WTC11 (cell line): ENCODE measurements around the gene MCAT. TPM values are rescaled to one million over a fixed set of nuclear protein-coding genes. Genes with fewer than 3 reads are reported as not detected.

Experiments
- ATAC-seq: fragments of 200-7000 bp; cut with Tn5 transposase; 2 replicates; pipeline ENCODE4 v1.10.0; 2021; ENCODE audit warnings: mild to moderate bottlenecking, moderate library complexity
- CTCF ChIA-PET: fragments of 300-600 bp; sonication (Branson Sonifier 250); formaldehyde crosslinking; loops from one replicate; lab custom pipeline; 2021; ENCODE audit warnings: antibody characterized with exemption; lab: Charles Lee
- POLR2A ChIA-PET: fragments of 350-600 bp; sonication (Branson Sonifier 250); formaldehyde crosslinking; loops from one replicate; lab custom pipeline; 2021; ENCODE audit warnings: antibody characterized with exemption; lab: Charles Lee
- DNase-seq: peaks from one replicate; pipeline ENCODE4 v3.0.0; 2021; ENCODE audit warnings: low spot score
- H3K27ac Mint-ChIP-seq: 2 replicates; pipeline ENCODE4 v1.8.0; 2021; ENCODE audit warnings: mixed read lengths
- H3K27me3 Mint-ChIP-seq: 2 replicates; pipeline ENCODE4 v1.8.0; 2021; ENCODE audit warnings: low read depth, mild to moderate bottlenecking, moderate library complexity, mixed read lengths
- H3K36me3 Mint-ChIP-seq: 2 replicates; pipeline ENCODE4 v1.8.0; 2021; ENCODE audit warnings: mixed read lengths
- H3K4me1 Mint-ChIP-seq: 2 replicates; pipeline ENCODE4 v1.8.0; 2022; ENCODE audit warnings: mixed read lengths
- H3K4me3 Mint-ChIP-seq: 2 replicates; pipeline ENCODE4 v1.8.0; 2021; ENCODE audit warnings: mild to moderate bottlenecking, moderate library complexity, mixed read lengths
- H3K9me3 Mint-ChIP-seq: 2 replicates; pipeline ENCODE4 v1.8.0; 2021; ENCODE audit warnings: mixed read lengths
- AFF4 ChIP-seq: sonication (generic); formaldehyde crosslinking; IDR thresholded peaks from 2 replicates; pipeline ENCODE4 v1.8.1; 2023; ENCODE audit warnings: mild to moderate bottlenecking, missing genetic modification reagents, borderline replicate concordance
- ATF1 ChIP-seq: sonication (generic); formaldehyde crosslinking; IDR thresholded peaks from 2 replicates; pipeline ENCODE4 v1.8.1; 2023; ENCODE audit warnings: mild to moderate bottlenecking, moderate library complexity, missing genetic modification reagents
- ATF2 ChIP-seq: sonication (generic); formaldehyde crosslinking; IDR thresholded peaks from 2 replicates; pipeline ENCODE4 v1.8.1; 2022; ENCODE audit warnings: low read depth, missing genetic modification reagents, borderline replicate concordance
- E2F4 ChIP-seq: sonication (generic); formaldehyde crosslinking; IDR thresholded peaks from 2 replicates; pipeline ENCODE4 v1.8.1; 2022; ENCODE audit warnings: low read depth, mild to moderate bottlenecking, moderate library complexity, missing genetic modification reagents, borderline replicate concordance
- FOXJ3 ChIP-seq: sonication (generic); formaldehyde crosslinking; IDR thresholded peaks from 2 replicates; pipeline ENCODE4 v1.9.0; 2021; ENCODE audit warnings: missing genetic modification reagents, mild to moderate bottlenecking, borderline replicate concordance
- GRHL2 ChIP-seq: fragments of 250-450 bp; sonication (Bioruptor Pico); IDR thresholded peaks from 2 replicates; pipeline ENCODE4 v1.8.0; 2022; ENCODE audit warnings: mild to moderate bottlenecking, moderate library complexity; ENCODE audit not compliant: insufficient replicate concordance, severe bottlenecking
- HMGXB4 ChIP-seq: sonication (generic); formaldehyde crosslinking; IDR thresholded peaks from 2 replicates; pipeline ENCODE4 v1.8.1; 2023; ENCODE audit warnings: mild to moderate bottlenecking, moderate library complexity, missing genetic modification reagents
- IRF2 ChIP-seq: sonication (generic); formaldehyde crosslinking; IDR thresholded peaks from 2 replicates; pipeline ENCODE4 v1.8.0; 2022; ENCODE audit warnings: low read depth, missing genetic modification reagents, borderline replicate concordance
- JUN ChIP-seq: sonication (generic); formaldehyde crosslinking; IDR thresholded peaks from 2 replicates; pipeline ENCODE4 v1.8.0; 2023; ENCODE audit warnings: mild to moderate bottlenecking, missing genetic modification reagents
- MAX ChIP-seq: sonication (generic); formaldehyde crosslinking; IDR thresholded peaks from 2 replicates; pipeline ENCODE4 v1.8.0; 2022; ENCODE audit warnings: mild to moderate bottlenecking, missing genetic modification reagents
- MYBL2 ChIP-seq: sonication (generic); formaldehyde crosslinking; IDR thresholded peaks from 2 replicates; pipeline ENCODE4 v1.8.1; 2023; ENCODE audit warnings: mild to moderate bottlenecking, moderate library complexity, missing genetic modification reagents
- PREB ChIP-seq: sonication (generic); formaldehyde crosslinking; IDR thresholded peaks from 2 replicates; pipeline ENCODE4 v1.8.1; 2022; ENCODE audit warnings: mild to moderate bottlenecking, missing genetic modification reagents, moderate library complexity, borderline replicate concordance
- SOX15 ChIP-seq: fragments of 250-450 bp; sonication (Bioruptor Pico); IDR thresholded peaks from 2 replicates; pipeline ENCODE4 v1.9.0; 2021; ENCODE audit warnings: mild to moderate bottlenecking
- ZNF219 ChIP-seq: sonication (generic); formaldehyde crosslinking; IDR thresholded peaks from 2 replicates; pipeline ENCODE4 v1.8.0; 2023; ENCODE audit warnings: missing genetic modification reagents, mild to moderate bottlenecking, borderline replicate concordance
- ZNF416 ChIP-seq: fragments of 250-450 bp; sonication (Bioruptor Pico); IDR thresholded peaks from 2 replicates; pipeline ENCODE4 v1.9.0; 2021; ENCODE audit warnings: mild to moderate bottlenecking, inconsistent platforms
- ZNF671 ChIP-seq: fragments of 250-450 bp; sonication (Bioruptor Pico); IDR thresholded peaks from 2 replicates; pipeline ENCODE4 v1.8.0; 2021; ENCODE audit warnings: mild to moderate bottlenecking
- total RNA-seq: library from RNA; stranded (reverse); gene quantifications from 3 replicates; pipeline ENCODE4 v1.2.3, GENCODE V29; 2021

MCAT gene
- total RNA-seq, 1 experiment from 2014 or later = 18.5 TPM

GRCh38 chr22:43179911-43180195 lies 36.7 kb upstream of the MCAT start:
- Mint-ChIP-seq H3K9me3 (no peaks in the 10 kb centered on the region), H3K36me3 (peaks cover 47% of the 10 kb centered on the region), H3K27me3 (no peaks in the 10 kb centered on the region), H3K27ac (no peak overlapping the region), H3K4me3 (no peak overlapping the region), H3K4me1 (peaks cover 10% of the 10 kb centered on the region)
- DNase-seq = no peak
- ChIA-PET POLR2A (no interaction called here), CTCF (no interaction called here)
- ATAC-seq = no peak
- no peak for TF ChIP-seq ZNF671 (CRISPR knock-in tag)
- no peak for TF ChIP-seq MYBL2 (CRISPR knock-in tag)
- TF ChIP-seq GRHL2 (CRISPR knock-in tag) = no peak
- no peak for TF ChIP-seq AFF4 (CRISPR knock-in tag)
- no peak for TF ChIP-seq IRF2 (CRISPR knock-in tag)
- no peak for TF ChIP-seq MAX (CRISPR knock-in tag)
- no peak for TF ChIP-seq SOX15 (CRISPR knock-in tag)
- TF ChIP-seq FOXJ3 (CRISPR knock-in tag) = no peak
- no peak for TF ChIP-seq HMGXB4 (CRISPR knock-in tag)
- no peak for TF ChIP-seq JUN
- no peak for TF ChIP-seq E2F4
- no peak for TF ChIP-seq ZNF219 (CRISPR knock-in tag)
- TF ChIP-seq ZNF416 (CRISPR knock-in tag) = no peak
- TF ChIP-seq PREB = no peak
- no peak for TF ChIP-seq ATF2 (CRISPR knock-in tag)
- TF ChIP-seq, all 79 proteins: peak for 0

GRCh38 chr22:43179146-43179910 lies 36.1 kb upstream of the MCAT start:
- ATAC-seq (no peak), DNase-seq (no peak)
- CTCF ChIA-PET = interaction anchor here (1.8 kb wide), 1 partner anchor 9 kb away, joined by 5 read pairs; no protein-coding TSS in a partner anchor
- peaks cover 5% of the 10 kb centered on the region for H3K4me1 Mint-ChIP-seq
- H3K27ac Mint-ChIP-seq = no peak overlapping the region
- POLR2A ChIA-PET = no interaction called here
- peaks cover 47% of the 10 kb centered on the region for H3K36me3 Mint-ChIP-seq
- no peak for TF ChIP-seq HMGXB4 (CRISPR knock-in tag)
- no peak for TF ChIP-seq ATF1 (CRISPR knock-in tag)
- TF ChIP-seq GRHL2 (CRISPR knock-in tag) = no peak
- no peak for TF ChIP-seq ZNF416 (CRISPR knock-in tag)
- no peaks in the 10 kb centered on the region for H3K9me3 Mint-ChIP-seq
- no peak overlapping the region for H3K4me3 Mint-ChIP-seq
- no peaks in the 10 kb centered on the region for H3K27me3 Mint-ChIP-seq
